ENCODE results near the gene RTN1. TPM values are rescaled to one million over a fixed set of nuclear protein-coding genes. Genes with fewer than 3 reads are reported as not detected.
"Not testable (repeated sequence)": the region's sequence is repeated elsewhere in the genome, so short reads cannot be mapped to it uniquely, and the experiment has no call there.

Gene RTN1
- total RNA-seq, 1 donor from 2014 or later, result not detected

GRCh38 chr14:59675394-59675793 is 195.2 kb downstream of the RTN1 start:
- Mint-ChIP-seq H3K4me3 (no peak overlapping the region), H3K4me1 (no peaks in the 10 kb centered on the region), H3K27me3 (no peaks in the 10 kb centered on the region), H3K9me3 (peaks cover 5% of the 10 kb centered on the region), H3K36me3 (ENCODE audit: low read depth) (no peaks in the 10 kb centered on the region), H3K27ac (no peak overlapping the region)
- no peak for ATAC-seq (ENCODE audit: low read depth)
- POLR2A ChIA-PET, result interaction anchor here (0.7 kb wide), 1 partner anchor 658 kb away, joined by 3 read pairs; no protein-coding TSS in a partner anchor
- intact Hi-C loops (cut with micrococcal nuclease), result no loop called here
- no peak for DNase-seq
- no peak for TF ChIP-seq CTCF (IDR thresholded peaks at IDR 0.05)
- CTCF ChIA-PET, result no interaction called here

- no peaks in the 10 kb centered on the region for H3K27me3 Mint-ChIP-seq
- TF ChIP-seq CTCF (IDR thresholded peaks at IDR 0.05), result no peak
- ChIA-PET POLR2A (no interaction called here), CTCF (no interaction called here)
- no peak for DNase-seq
- H3K27ac Mint-ChIP-seq, result no peak overlapping the region
- no peak overlapping the region for H3K4me3 Mint-ChIP-seq
- no peak for ATAC-seq (ENCODE audit: low read depth)
- H3K36me3 Mint-ChIP-seq (ENCODE audit: low read depth), result no peaks in the 10 kb centered on the region
- H3K4me1 Mint-ChIP-seq, result no peaks in the 10 kb centered on the region
- intact Hi-C loops (cut with micrococcal nuclease), result no loop called here
- peaks cover 23% of the 10 kb centered on the region for H3K9me3 Mint-ChIP-seq
Measured at GRCh38 chr14:59664741-59665140, 205.8 kb downstream of the RTN1 start.

DNA sequence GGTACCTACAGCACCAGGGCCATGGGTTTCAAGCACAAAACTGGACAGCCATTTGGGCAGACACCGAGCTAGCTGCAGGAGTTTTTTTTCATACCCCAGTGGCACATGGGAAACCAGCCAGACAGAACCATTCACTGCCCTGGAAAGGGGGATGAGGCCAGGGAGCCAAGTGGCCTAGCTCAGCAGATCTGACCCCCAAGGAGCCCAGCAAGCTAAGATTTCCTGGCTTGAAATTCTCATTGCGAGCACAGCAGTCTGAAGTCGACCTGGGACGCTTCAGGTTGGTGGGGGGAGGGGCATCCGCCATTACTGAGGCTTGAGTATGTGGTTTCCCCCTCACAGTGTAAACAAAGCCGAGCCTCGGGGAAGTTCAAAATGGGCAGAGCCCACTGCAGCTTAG is 212.8 kb downstream of the RTN1 start:
- no peak overlapping the region for H3K4me3 Mint-ChIP-seq
- DNase-seq, result no peak
- no peaks in the 10 kb centered on the region for H3K36me3 Mint-ChIP-seq (ENCODE audit: low read depth)
- ChIA-PET CTCF (no interaction called here), POLR2A (no interaction called here)
- no peak overlapping the region for H3K27ac Mint-ChIP-seq
- ATAC-seq (ENCODE audit: low read depth), result no peak
- TF ChIP-seq CTCF (IDR thresholded peaks at IDR 0.05), result no peak
- H3K27me3 Mint-ChIP-seq, result no peaks in the 10 kb centered on the region
- no peaks in the 10 kb centered on the region for H3K4me1 Mint-ChIP-seq
- intact Hi-C loops (cut with micrococcal nuclease), result no loop called here
- H3K9me3 Mint-ChIP-seq, result peaks cover 11% of the 10 kb centered on the region

DNA sequence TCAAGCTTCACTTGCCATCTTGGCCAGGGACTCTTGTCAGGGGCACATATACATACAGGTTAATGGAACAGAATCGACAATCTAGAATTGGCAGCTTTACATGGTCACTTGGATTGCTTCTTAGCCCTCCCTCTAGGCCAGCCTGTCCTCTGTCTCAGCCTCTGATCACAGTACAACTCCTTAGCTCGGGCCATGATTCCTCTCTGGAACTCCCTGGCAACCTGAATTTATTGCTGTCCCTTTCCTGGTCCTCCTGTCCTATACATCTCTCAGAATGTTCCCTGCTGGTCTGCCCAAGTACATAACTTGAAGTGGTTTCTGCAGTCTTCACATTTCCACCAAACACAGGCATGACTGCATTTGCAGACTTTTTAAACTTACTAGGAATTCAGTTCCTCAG is 214.1 kb downstream of the RTN1 start:
- Mint-ChIP-seq H3K27ac (no peak overlapping the region), H3K36me3 (ENCODE audit: low read depth) (no peaks in the 10 kb centered on the region), H3K4me3 (no peak overlapping the region), H3K9me3 (peaks cover 11% of the 10 kb centered on the region), H3K4me1 (no peaks in the 10 kb centered on the region), H3K27me3 (no peaks in the 10 kb centered on the region)
- ATAC-seq (ENCODE audit: low read depth) (no peak), DNase-seq (no peak)
- TF ChIP-seq CTCF (IDR thresholded peaks at IDR 0.05), result no peak
- intact Hi-C loops (cut with micrococcal nuclease), result no loop called here
- ChIA-PET CTCF (no interaction called here), POLR2A (no interaction called here)

DNA sequence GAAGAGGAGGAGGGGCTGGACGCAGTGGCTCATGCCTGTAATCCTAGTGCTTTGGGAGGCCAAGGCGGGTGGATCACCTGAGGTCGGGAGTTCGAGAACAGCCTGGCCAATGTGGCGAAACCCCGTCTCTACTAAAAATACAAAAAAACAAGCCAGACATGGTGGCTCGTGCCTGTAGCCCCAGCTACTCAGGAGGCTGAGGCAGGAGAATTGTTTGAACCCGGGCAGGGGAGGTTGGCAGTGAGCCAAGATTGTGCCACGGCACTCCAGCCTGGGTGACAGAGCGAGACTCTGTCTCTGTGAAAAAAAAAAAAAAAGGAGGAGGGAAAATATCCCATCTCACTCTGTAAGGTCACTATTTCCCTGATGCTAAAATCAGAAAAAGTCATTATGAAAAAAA is 216.4 kb downstream of the RTN1 start:
- H3K36me3 Mint-ChIP-seq (ENCODE audit: low read depth); H3K27me3 Mint-ChIP-seq; H3K27ac Mint-ChIP-seq; DNase-seq; H3K4me1 Mint-ChIP-seq; CTCF ChIA-PET; H3K9me3 Mint-ChIP-seq; intact Hi-C loops (cut with micrococcal nuclease); H3K4me3 Mint-ChIP-seq; POLR2A ChIA-PET; ATAC-seq (ENCODE audit: low read depth): not testable (repeated sequence)

- POLR2A ChIA-PET; ATAC-seq (ENCODE audit: low read depth); H3K36me3 Mint-ChIP-seq (ENCODE audit: low read depth); intact Hi-C loops (cut with micrococcal nuclease); CTCF ChIA-PET; DNase-seq; H3K4me3 Mint-ChIP-seq; H3K27ac Mint-ChIP-seq; H3K27me3 Mint-ChIP-seq; H3K4me1 Mint-ChIP-seq: not testable (repeated sequence)
- H3K9me3 Mint-ChIP-seq, result peaks cover 26% of the 10 kb centered on the region
Measured at GRCh38 chr14:59646832-59647231, 223.7 kb downstream of the RTN1 start.

Data from activated B cell treated with CpG ODN at 0.5 μM for 24 hours (primary cell).